SU-DHL-6 (cell line): ENCODE measurements around the gene CSRNP3.

ENCODE experiments used
- CTCF ChIP-seq: fragments of 200-600 bp; sonication (generic); IDR thresholded peaks from one replicate; pipeline ENCODE4 v1.5.1; 2017; ENCODE audit warnings: antibody characterized with exemption, mild to moderate bottlenecking, low read length, moderate library complexity; ENCODE audit not compliant: insufficient read depth, poor library complexity, severe bottlenecking
- EZH2phosphoT487 ChIP-seq: fragments of 200-600 bp; sonication (generic), shearing (Covaris generic); conservative IDR thresholded peaks from 2 replicates; pipeline ENCODE4 v1.6.1; 2018; ENCODE audit warnings: mild to moderate bottlenecking, antibody characterized with exemption, low read length, moderate library complexity, mixed read lengths

GRCh38 chr2:165629776-165630175 lies 160.3 kb downstream of the CSRNP3 start:
- TF ChIP-seq CTCF (no peak), EZH2phosphoT487 (no peak)
